Brain microvascular endothelial cell (primary cell): ENCODE measurements around the gene ANGPTL7.

ENCODE experiments used
- DNase-seq: peaks from one replicate; pipeline ENCODE4 v3.0.0-alpha.2; 2020
- H3K27ac ChIP-seq: fragments of 250-450 bp; sonication (Bioruptor Pico); 2 replicates; pipeline ENCODE4 v1.5.1; 2020; ENCODE audit warnings: mild to moderate bottlenecking, moderate library complexity
- H3K27me3 ChIP-seq: fragments of 250-450 bp; sonication (Bioruptor Pico); replicated peaks from 2 replicates; pipeline ENCODE4 v1.5.1; 2020; ENCODE audit warnings: mild to moderate bottlenecking
- H3K36me3 ChIP-seq: fragments of 250-450 bp; sonication (Bioruptor Pico); replicated peaks from 2 replicates; pipeline ENCODE4 v1.5.1; 2020; ENCODE audit warnings: mild to moderate bottlenecking
- H3K4me3 ChIP-seq: 2 replicates; pipeline ENCODE4 v1.5.1; 2011; ENCODE audit warnings: low read depth, mild to moderate bottlenecking, control low read depth, low read length, moderate library complexity
- CTCF ChIP-seq: IDR thresholded peaks from 2 replicates; pipeline ENCODE4 v1.5.1; 2011; ENCODE audit warnings: low read depth, mild to moderate bottlenecking, moderate library complexity, low read length, control low read depth, inconsistent platforms; ENCODE audit errors: missing control alignments
- in situ Hi-C: cut with HindIII; loops from 2 replicates; pipeline ENCODE4 v1.10.0; 2017; ENCODE audit warnings: low sequenced_read_pairs, low pct_ligation_motif_present

The ANGPTL7 gene

GRCh38 chr1:11188381-11188780, 774 bp upstream of the ANGPTL7 start:
- TF ChIP-seq CTCF = no peak
- DNase-seq = no peak
- H3K27me3 ChIP-seq = no peaks in the 10 kb centered on the region
- H3K36me3 ChIP-seq = peaks cover 28% of the 10 kb centered on the region
- H3K4me3 ChIP-seq = no peak overlapping the region
- in situ Hi-C loops = no loop called here
- no peak overlapping the region for H3K27ac ChIP-seq

GRCh38 chr1:11193376-11193775, 4.2 kb downstream of the ANGPTL7 start:
- no peak for TF ChIP-seq CTCF
- H3K36me3 ChIP-seq = peaks cover 38% of the 10 kb centered on the region
- no peak overlapping the region for H3K27ac ChIP-seq
- H3K4me3 ChIP-seq = no peak overlapping the region
- no peaks in the 10 kb centered on the region for H3K27me3 ChIP-seq
- in situ Hi-C loops = no loop called here
- DNase-seq = no peak

GRCh38 chr1:11194407-11195176, 5.4 kb downstream of the ANGPTL7 start:
- Histone ChIP-seq H3K27me3 (no peaks in the 10 kb centered on the region), H3K36me3 (peaks cover 45% of the 10 kb centered on the region), H3K4me3 (no peak overlapping the region), H3K27ac (no peak overlapping the region)
- no peak for TF ChIP-seq CTCF
- no peak for DNase-seq
- in situ Hi-C loops = no loop called here

- TF ChIP-seq CTCF = no peak
- Histone ChIP-seq H3K4me3 (no peak overlapping the region), H3K27me3 (no peaks in the 10 kb centered on the region), H3K27ac (no peak overlapping the region), H3K36me3 (peaks cover 34% of the 10 kb centered on the region)
- in situ Hi-C loops = no loop called here
- no peak for DNase-seq
Observed at GRCh38 chr1:11196945-11197344, 7.8 kb downstream of the ANGPTL7 start.

- Histone ChIP-seq H3K4me3 (no peak overlapping the region), H3K27ac (no peak overlapping the region), H3K27me3 (no peaks in the 10 kb centered on the region), H3K36me3 (peaks cover 34% of the 10 kb centered on the region)
- no peak for DNase-seq
- in situ Hi-C loops = no loop called here
- TF ChIP-seq CTCF = no peak
Observed at GRCh38 chr1:11197359-11197758, 8.2 kb downstream of the ANGPTL7 start.

- in situ Hi-C loops = no loop called here
- Histone ChIP-seq H3K27ac (no peak overlapping the region), H3K27me3 (no peaks in the 10 kb centered on the region), H3K36me3 (peaks cover 36% of the 10 kb centered on the region), H3K4me3 (no peak overlapping the region)
- TF ChIP-seq CTCF = no peak
- no peak for DNase-seq
Observed at GRCh38 chr1:11198257-11198656, 9.1 kb downstream of the ANGPTL7 start.
